ENCODE measurements around the gene MAD1L1.

MAD1L1 gene

GRCh38 chr7:2156756-2157472, 75.8 kb downstream of the MAD1L1 start:
- no peak for DNase-seq (ENCODE audit: low spot score)

GRCh38 chr7:2154831-2155230, 77.9 kb downstream of the MAD1L1 start:
- DNase-seq (ENCODE audit: low spot score) = no peak

DNA sequence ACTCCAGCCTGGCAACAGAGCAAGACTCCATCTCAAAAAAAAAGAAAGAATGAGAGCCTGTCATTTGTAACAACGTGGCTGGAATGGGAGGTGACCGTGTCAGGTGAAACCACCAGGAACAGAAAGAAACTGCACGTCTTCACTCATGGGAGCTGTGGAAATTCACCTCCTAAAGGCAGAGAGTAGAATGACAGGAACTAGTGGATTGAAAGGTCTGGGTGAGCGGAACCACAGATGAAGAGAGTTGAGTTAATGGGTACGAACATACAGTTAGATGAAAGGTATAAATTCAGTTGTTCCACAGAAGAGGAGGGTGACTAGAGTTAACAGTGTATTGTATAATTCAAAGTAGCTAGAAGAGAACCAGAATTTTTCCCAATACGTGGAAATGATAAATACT, 78.6 kb downstream of the MAD1L1 start:
- DNase-seq (ENCODE audit: low spot score) = no peak

DNA sequence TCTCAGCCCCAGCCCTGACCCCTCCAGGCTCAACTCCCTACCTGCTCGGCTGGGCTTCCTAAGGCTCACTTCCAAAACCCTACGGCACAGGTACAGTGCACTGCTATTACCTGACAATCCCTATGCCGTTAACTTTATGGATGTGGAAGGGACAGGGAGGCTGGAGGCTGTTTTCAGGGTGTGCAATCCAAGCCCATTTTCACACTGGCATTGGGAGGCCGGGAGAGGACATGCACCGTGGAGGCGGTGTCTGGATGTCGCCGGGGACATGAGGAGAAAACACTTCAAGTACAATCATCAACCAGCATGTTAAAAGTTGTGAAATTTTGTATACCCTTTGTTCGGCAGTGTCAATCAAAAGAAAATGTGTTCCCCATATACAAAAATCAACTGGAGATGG, 80.1 kb downstream of the MAD1L1 start:
- no peak for DNase-seq (ENCODE audit: low spot score)

DNA sequence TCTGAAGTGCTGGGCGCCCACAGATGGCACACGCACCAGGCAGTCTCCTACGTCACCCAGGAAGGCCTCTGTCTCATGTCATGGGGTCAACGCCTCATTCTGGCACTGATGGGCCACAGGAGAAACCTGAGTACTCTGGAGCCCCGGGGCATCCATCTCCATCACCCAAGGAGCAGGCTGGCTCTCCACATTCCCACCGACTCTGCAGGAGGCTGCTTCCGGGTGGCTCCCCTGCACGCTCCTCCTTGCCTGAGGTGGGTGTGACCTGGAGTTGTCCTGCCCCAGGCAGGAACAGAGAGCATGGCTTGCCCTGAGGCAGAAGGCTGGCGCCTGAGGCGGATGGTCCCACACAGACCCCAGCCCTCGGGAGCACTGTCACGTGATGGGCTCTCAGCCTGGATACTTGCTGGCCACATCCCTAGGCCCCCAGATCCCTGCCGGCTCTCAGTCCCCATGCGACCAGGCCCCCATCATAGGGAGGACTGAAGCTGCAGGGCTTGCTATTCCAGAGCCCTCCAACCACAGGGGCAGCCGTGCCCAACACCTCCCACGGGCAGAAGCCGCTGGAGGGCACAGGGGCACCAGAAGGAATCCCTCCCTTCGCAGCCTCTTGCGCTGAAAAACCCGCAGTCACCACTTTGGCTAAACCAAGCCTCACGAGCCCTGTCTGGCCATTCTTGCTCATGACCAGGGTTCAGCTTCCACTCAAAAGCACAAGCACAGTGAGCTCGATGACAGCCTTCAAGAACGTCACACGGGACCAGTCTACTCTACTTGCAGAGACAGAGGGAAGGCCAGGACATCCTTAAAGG, 80.7 kb downstream of the MAD1L1 start:
- DNase-seq (ENCODE audit: low spot score) = no peak

GRCh38 chr7:2151237-2151636, 81.5 kb downstream of the MAD1L1 start:
- DNase-seq (ENCODE audit: low spot score) = no peak

DNA sequence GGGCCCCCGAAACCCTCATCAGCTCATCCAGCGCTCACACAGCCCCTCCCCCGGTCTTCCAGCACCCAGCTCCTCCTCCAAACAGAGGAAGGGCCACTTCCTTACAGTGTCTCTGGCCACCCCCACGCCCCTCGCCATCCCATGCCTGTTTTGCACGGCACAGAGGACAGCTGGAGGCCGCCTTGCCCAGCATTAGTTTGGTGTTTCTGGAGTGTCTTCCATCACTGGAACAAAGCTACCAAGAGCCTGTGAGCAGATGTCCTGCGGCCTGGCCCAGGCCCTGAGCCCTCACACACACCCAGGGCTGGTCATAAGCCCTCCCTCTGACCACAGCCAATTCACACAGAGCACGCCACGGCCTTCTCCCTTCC, 82.3 kb downstream of the MAD1L1 start:
- DNase-seq (ENCODE audit: low spot score) = no peak

- DNase-seq (ENCODE audit: low spot score) = no peak
Observed at GRCh38 chr7:2149672-2150444, 82.9 kb downstream of the MAD1L1 start.

GRCh38 chr7:2148814-2149213, 83.9 kb downstream of the MAD1L1 start:
- no peak for DNase-seq (ENCODE audit: low spot score)

DNA sequence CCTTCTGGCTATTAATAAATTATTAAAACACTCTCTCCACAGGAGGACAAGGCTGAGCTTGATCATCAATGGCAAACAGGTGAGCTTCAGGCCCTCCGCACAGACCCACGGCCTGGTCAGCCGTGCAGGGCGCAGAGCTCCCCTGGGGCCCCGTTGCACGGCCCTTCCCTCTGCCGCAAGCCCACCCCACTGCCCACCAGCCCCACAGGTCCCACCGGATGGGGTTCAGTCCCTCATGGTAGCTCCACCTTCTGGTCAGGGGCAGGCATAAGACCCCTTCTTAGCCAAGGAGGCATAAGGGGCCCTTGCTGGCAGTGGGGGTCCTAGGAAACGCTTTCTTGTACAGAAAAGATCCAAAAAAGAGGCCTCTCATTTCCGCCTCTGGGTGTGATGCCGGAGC, 84.6 kb downstream of the MAD1L1 start:
- DNase-seq (ENCODE audit: low spot score) = no peak

DNA sequence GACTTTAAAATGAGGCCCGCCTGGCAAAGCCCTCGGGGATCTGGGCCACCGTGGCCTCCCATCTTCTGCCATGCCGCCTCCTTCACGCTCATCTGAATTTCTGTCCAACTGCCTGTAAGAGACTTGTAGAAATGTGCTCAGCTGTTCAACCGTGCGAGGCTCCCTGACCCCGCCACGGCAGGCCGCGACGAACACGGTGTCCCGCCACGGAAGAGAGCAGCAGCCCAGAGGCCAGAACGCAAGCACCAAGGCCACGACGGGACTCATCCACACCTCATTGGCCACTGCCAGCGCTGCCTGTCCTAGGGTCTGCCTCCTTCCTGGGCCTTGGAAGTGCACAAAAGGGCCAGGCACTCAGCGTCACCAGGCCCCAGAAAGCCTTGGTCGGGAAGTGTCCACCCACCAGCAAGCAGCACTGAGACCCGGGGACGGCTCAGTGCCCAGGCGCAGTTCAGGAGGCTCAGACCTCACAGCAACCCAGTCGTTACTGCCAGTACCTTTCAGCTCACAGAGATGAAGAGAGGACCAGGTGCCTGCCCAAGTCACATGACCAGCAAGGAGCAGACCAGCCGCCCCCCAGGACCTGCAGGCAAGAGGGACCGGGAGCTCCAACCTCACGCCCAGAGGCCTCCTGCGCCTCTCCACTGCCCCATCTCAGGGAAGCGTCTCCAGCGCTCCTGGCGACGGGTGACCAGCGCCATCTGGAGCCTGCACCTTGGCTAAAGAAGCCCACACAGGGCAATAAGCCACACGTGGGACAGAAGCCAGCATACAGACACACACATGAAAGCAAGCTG, 85.9 kb downstream of the MAD1L1 start:
- DNase-seq (ENCODE audit: low spot score) = no peak

GRCh38 chr7:2145835-2146580, 86.7 kb downstream of the MAD1L1 start:
- DNase-seq (ENCODE audit: low spot score) = no peak

DNA sequence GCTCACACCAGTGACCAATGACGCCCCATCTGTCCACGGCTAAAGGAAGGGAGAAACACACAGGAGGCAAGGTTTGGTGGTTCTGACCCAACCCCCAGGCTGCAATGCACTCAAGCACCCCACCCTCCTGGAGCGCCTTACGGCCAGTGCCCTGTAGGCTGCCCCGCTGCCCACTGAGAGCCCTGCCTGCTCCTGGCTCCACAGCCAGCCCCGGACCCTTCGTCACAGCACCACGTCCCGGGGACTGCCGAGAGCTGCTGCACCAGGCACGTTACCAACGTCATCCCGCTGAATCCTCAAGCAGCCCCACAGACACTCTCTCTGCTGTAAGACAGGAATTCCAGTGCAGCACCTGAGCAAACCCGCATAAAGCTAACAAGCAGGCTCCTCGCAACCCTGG, 87.8 kb downstream of the MAD1L1 start:
- no peak for DNase-seq (ENCODE audit: low spot score)

DNA sequence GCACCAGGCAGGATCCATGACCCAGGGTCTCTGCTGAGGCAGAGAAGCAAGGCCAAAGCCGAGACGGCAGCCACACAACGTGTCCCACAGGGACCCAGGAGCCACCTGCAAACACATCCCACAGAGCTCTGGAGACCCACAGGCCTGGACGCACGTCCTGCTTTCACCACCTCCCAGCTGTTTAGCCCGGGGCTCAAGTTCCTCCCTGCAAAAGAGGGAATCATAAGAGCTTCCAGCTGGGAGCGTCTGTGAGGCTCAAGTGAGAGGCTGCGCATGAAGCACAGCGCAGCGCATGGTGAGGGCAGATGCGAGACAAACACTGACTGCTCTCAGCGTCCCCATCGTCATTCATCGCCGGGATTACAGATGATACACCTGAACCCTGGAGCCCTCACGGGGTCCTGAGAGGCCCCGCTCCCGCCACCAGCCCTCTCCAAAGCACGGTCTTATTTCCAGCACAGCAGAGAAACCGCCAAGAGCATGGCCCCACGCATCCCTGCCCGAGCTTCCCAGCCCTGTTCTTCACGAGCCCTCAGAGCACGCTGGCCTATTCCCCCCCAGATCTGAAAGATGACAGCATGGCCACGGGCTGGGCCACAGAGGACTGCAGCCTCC, 88.7 kb downstream of the MAD1L1 start:
- DNase-seq (ENCODE audit: low spot score) = no peak

DNA sequence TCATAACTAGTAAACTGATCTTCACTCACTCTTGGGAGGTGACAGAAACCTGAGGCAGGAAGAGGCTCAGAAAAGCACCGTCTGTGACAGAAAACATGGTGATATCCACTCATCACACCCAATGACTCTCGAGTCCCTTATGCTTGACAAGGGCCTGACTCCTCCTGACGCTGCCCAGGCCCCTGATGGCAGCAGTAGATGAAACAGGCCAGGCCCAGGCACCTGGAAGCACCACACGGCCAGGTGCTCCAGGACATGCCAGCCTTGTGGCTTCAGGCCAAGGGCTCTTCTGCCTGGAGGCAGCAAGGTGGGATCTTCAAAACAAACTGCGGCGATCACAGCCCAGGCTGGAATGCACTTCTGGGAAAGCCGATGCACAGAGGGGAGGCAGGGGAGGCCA, 89.3 kb downstream of the MAD1L1 start:
- DNase-seq (ENCODE audit: low spot score) = no peak

- DNase-seq (ENCODE audit: low spot score) = no peak
Observed at GRCh38 chr7:2142386-2142785, 90.4 kb downstream of the MAD1L1 start.

DNA sequence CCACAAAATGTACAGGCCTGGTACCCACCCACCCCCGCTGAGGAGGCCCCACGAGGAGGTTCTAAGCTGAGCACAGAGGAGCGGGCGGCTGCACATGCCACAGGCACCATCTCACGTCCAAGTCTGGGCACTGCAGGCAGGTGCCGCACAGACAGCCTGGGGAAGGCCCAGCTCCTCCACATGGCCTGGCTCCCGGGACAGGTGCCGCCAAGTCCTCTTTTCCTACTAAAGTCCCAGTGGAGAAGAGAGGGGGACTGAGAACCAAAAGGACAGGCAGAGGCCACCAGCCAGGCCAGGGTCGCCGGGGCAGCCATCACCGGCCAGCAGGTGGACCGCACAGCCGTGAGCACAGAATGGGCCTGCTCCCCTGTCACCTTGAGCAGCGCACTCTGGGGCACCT, 91.1 kb downstream of the MAD1L1 start:
- no peak for DNase-seq (ENCODE audit: low spot score)

DNA sequence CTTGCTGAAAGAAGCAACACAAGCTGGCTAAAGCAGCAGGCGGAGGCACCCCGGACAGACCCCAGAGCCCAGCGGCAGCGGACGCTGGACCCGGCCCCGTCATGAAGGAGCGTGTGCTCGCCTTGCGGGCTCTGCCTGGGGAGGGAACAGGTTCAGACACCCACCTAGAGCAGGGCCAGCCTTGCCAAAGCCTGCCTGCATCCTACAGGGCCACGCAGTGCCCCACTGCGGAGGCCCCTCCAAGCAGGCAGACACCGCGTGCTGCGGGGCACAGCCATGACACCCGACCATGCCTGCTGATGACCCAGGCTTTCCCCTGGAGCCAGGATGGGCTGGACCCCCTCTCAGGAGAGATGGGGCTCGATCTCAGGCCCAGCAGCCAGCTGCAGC, 91.7 kb downstream of the MAD1L1 start:
- DNase-seq (ENCODE audit: low spot score) = no peak

GRCh38 chr7:2140216-2141020, 92.3 kb downstream of the MAD1L1 start:
- DNase-seq (ENCODE audit: low spot score) = no peak

All from hematopoietic multipotent progenitor cell treated with erythropoietin and hydrocortisone succinate and interleukin-3 and kit ligand, for 15 days (in vitro differentiated cells).